Esophagus squamous epithelium (tissue), 4 donors: ENCODE results near the gene RPRM.

Experiments used
- POLR2A ChIP-seq, 4 donors: fragments of 450-650 bp; IDR thresholded peaks; one replicate each; pipeline ENCODE4 v1.6.1; 2017; ENCODE audit warnings: antibody characterized with exemption in 4 of 4, mild to moderate bottlenecking in 4 of 4, moderate library complexity in 3 of 4
- TF ChIP-seq, protein P1 (sequence below), 6 experiments: fragments of 450-650 bp in 4 of 6; fragments of 200-600 bp in 2 of 6; sonication (generic) in 2 of 6; IDR thresholded peaks; one replicate each; pipeline ENCODE4 v1.5.1; 2016 to 2019; ENCODE audit warnings: antibody characterized with exemption in 6 of 6, mild to moderate bottlenecking in 4 of 6, moderate library complexity in 4 of 6

- TF ChIP-seq POLR2A (IDR thresholded peaks at IDR 0.05), result no peak
- TF ChIP-seq, protein P1, sequence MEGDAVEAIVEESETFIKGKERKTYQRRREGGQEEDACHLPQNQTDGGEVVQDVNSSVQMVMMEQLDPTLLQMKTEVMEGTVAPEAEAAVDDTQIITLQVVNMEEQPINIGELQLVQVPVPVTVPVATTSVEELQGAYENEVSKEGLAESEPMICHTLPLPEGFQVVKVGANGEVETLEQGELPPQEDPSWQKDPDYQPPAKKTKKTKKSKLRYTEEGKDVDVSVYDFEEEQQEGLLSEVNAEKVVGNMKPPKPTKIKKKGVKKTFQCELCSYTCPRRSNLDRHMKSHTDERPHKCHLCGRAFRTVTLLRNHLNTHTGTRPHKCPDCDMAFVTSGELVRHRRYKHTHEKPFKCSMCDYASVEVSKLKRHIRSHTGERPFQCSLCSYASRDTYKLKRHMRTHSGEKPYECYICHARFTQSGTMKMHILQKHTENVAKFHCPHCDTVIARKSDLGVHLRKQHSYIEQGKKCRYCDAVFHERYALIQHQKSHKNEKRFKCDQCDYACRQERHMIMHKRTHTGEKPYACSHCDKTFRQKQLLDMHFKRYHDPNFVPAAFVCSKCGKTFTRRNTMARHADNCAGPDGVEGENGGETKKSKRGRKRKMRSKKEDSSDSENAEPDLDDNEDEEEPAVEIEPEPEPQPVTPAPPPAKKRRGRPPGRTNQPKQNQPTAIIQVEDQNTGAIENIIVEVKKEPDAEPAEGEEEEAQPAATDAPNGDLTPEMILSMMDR (IDR thresholded peaks at IDR 0.05), result no peak
Measured at GRCh38 chr2:153455403-153455802, 23.2 kb downstream of the RPRM start.
